Neural cell (in vitro differentiated cells): ENCODE results near the gene NBR1. TPM values are rescaled to one million over a fixed set of nuclear protein-coding genes. Genes with fewer than 3 reads are reported as not detected.
"Not testable (repeated sequence)": the region's sequence is repeated elsewhere in the genome, so short reads cannot be mapped to it uniquely, and the experiment has no call there.

ENCODE experiments used
- H2AFZ ChIP-seq: fragments of 200-600, 300-800 bp; sonication (generic), shearing (Covaris generic); 2 replicates; pipeline ENCODE4 v1.6.0; 2014; ENCODE audit warnings: low read depth, mild to moderate bottlenecking, antibody characterized with exemption, low read length, moderate library complexity
- H3F3A ChIP-seq: fragments of 200-600 bp; shearing (Covaris generic); 2 replicates; pipeline ENCODE4 v1.6.1; 2016; ENCODE audit warnings: mild to moderate bottlenecking, moderate library complexity, mixed read lengths, antibody characterized with exemption, low read length; ENCODE audit not compliant: insufficient read depth, poor library complexity, severe bottlenecking
- H3K27ac ChIP-seq: fragments of 200-600, 300-800 bp; sonication (generic), shearing (Covaris generic); 2 replicates; pipeline ENCODE4 v1.5.1; 2014; ENCODE audit warnings: mild to moderate bottlenecking, low read length, moderate library complexity
- H3K27me3 ChIP-seq: fragments of 300-800, 200-600 bp; sonication (generic), shearing (Covaris generic); 2 replicates; pipeline ENCODE4 v1.6.0; 2014; ENCODE audit warnings: mild to moderate bottlenecking, low read depth, low read length, moderate library complexity; ENCODE audit not compliant: insufficient read depth
- H3K36me3 ChIP-seq: fragments of 300-800, 200-600 bp; sonication (generic), shearing (Covaris generic); 2 replicates; pipeline ENCODE4 v1.5.1; 2014; ENCODE audit warnings: mild to moderate bottlenecking, antibody characterized with exemption, low read length, moderate library complexity; ENCODE audit not compliant: insufficient read depth
- H3K4me2 ChIP-seq: fragments of 300-800, 200-600 bp; sonication (generic), shearing (Covaris generic); 2 replicates; pipeline ENCODE4 v1.6.0; 2014; ENCODE audit warnings: mild to moderate bottlenecking, low read length
- H3K4me3 ChIP-seq: fragments of 300-800, 200-600 bp; sonication (generic), shearing (Covaris generic); 2 replicates; pipeline ENCODE4 v1.5.1; 2014; ENCODE audit warnings: mild to moderate bottlenecking, low read length, moderate library complexity
- H3K79me2 ChIP-seq: fragments of 200-600 bp; shearing (Covaris generic); replicated peaks from 2 replicates; pipeline ENCODE4 v1.6.0; 2014; ENCODE audit warnings: mild to moderate bottlenecking, low read length, moderate library complexity; ENCODE audit not compliant: insufficient read depth
- H3K9ac ChIP-seq: fragments of 300-800, 200-600 bp; sonication (generic), shearing (Covaris generic); 2 replicates; pipeline ENCODE4 v1.6.1; 2016; ENCODE audit warnings: mild to moderate bottlenecking, low read length, mixed read lengths
- H3K9me2 ChIP-seq: fragments of 200-600 bp; shearing (Covaris generic); 2 replicates; pipeline ENCODE4 v1.6.1; 2016; ENCODE audit warnings: mild to moderate bottlenecking, low read length, mixed read lengths; ENCODE audit not compliant: insufficient read depth
- H3K9me3 ChIP-seq: fragments of 200-600, 300-800 bp; sonication (generic), shearing (Covaris generic); 2 replicates; pipeline ENCODE4 v1.6.1; 2016; ENCODE audit warnings: mild to moderate bottlenecking, mixed run types, low read length, moderate library complexity, mixed read lengths
- H4K20me1 ChIP-seq: fragments of 200-600 bp; shearing (Covaris generic); 2 replicates; pipeline ENCODE4 v1.6.1; 2016; ENCODE audit warnings: mild to moderate bottlenecking, mixed run types; ENCODE audit not compliant: insufficient read depth
- CTCF ChIP-seq: fragments of 450-650 bp; IDR thresholded peaks from 2 replicates; pipeline ENCODE4 v1.5.1; 2014; ENCODE audit warnings: antibody characterized with exemption, mild to moderate bottlenecking, moderate library complexity; ENCODE audit not compliant: poor library complexity, severe bottlenecking
- EP300 ChIP-seq: fragments of 450-650 bp; conservative IDR thresholded peaks from 2 replicates; pipeline ENCODE4 v1.6.1; 2014; ENCODE audit warnings: antibody characterized with exemption, mild to moderate bottlenecking, moderate library complexity; ENCODE audit not compliant: poor library complexity, severe bottlenecking
- EZH2 ChIP-seq: fragments of 200-600, 300-800 bp; shearing (Covaris generic), sonication (generic); IDR thresholded peaks from 2 replicates; pipeline ENCODE4 v1.6.1; 2014; ENCODE audit warnings: antibody characterized with exemption, low read length, borderline replicate concordance, mild to moderate bottlenecking; ENCODE audit not compliant: insufficient read depth, poor library complexity, severe bottlenecking
- MXI1 ChIP-seq: fragments of 450-650 bp; conservative IDR thresholded peaks from 2 replicates; pipeline ENCODE4 v1.6.1; 2014; ENCODE audit warnings: antibody characterized with exemption, mild to moderate bottlenecking; ENCODE audit not compliant: poor library complexity, severe bottlenecking
- POLR2AphosphoS5 ChIP-seq: IDR thresholded peaks from 2 replicates; pipeline ENCODE4 v1.6.1; 2012
- RAD21 ChIP-seq: fragments of 450-650 bp; conservative IDR thresholded peaks from 2 replicates; pipeline ENCODE4 v1.6.1; 2014; ENCODE audit warnings: antibody characterized with exemption, mild to moderate bottlenecking, moderate library complexity
- REST ChIP-seq: IDR thresholded peaks from 2 replicates; pipeline ENCODE4 v1.6.1; 2012; ENCODE audit warnings: borderline replicate concordance
- SMC3 ChIP-seq: fragments of 450-650 bp; conservative IDR thresholded peaks from 2 replicates; pipeline ENCODE4 v1.6.1; 2014; ENCODE audit warnings: antibody characterized with exemption, mild to moderate bottlenecking, moderate library complexity; ENCODE audit not compliant: poor library complexity
- TAF1 ChIP-seq: IDR thresholded peaks from 2 replicates; pipeline ENCODE4 v1.6.1; 2012; ENCODE audit warnings: low read depth
- polyA plus RNA-seq: library from polyadenylated mRNA; depleted of rRNA; stranded (reverse); fragments of >200 nt; gene quantifications from 2 replicates; pipeline ENCODE4 v1.2.3, GENCODE V29; 2014

NBR1 gene
- polyA plus RNA-seq, 1 donor from 2014 or later, result 62.4 TPM

GRCh38 chr17:43226393-43226792 lies 55.4 kb downstream of the NBR1 start:
- Histone ChIP-seq H3K9me3 (no peaks in the 10 kb centered on the region), H3K9me2 (no peaks in the 10 kb centered on the region), H3K9ac (no peak overlapping the region), H3K79me2 (no peaks in the 10 kb centered on the region), H2AFZ (no peak overlapping the region), H3K4me2 (no peak overlapping the region), H3K27ac (no peak overlapping the region), H3K36me3 (no peaks in the 10 kb centered on the region), H4K20me1 (no peaks in the 10 kb centered on the region), H3K27me3 (no peaks in the 10 kb centered on the region), H3F3A (no peaks in the 10 kb centered on the region), H3K4me3 (no peak overlapping the region)
- no peak for TF ChIP-seq EZH2
- no peak for TF ChIP-seq REST
- TF ChIP-seq POLR2AphosphoS5, result no peak
- no peak for TF ChIP-seq CTCF
- no peak for TF ChIP-seq RAD21
- TF ChIP-seq MXI1, result no peak
- TF ChIP-seq TAF1, result no peak
- no peak for TF ChIP-seq SMC3
- TF ChIP-seq EP300, result no peak

- H3K36me3 ChIP-seq, H3K79me2 ChIP-seq, H3F3A ChIP-seq, H3K27ac ChIP-seq, H3K27me3 ChIP-seq, H3K9me3 ChIP-seq, H3K4me2 ChIP-seq, H3K4me3 ChIP-seq, H4K20me1 ChIP-seq, H3K9me2 ChIP-seq, H3K9ac ChIP-seq, H2AFZ ChIP-seq: not testable (repeated sequence)
Measured at GRCh38 chr17:43228020-43228782, 57.2 kb downstream of the NBR1 start, which contains the start of gene CCDC200. Gene CCDC200, minus strand, starts transcription at chr17:43228623. Its CDS starts 69 bp downstream, at chr17:43228554.

GRCh38 chr17:43231205-43232020 lies 60.4 kb downstream of the NBR1 start:
- H3K9ac ChIP-seq, H3K4me2 ChIP-seq: not testable (repeated sequence)

GRCh38 chr17:43232021-43232699 lies 61.1 kb downstream of the NBR1 start:
- H3K9ac ChIP-seq, H3K79me2 ChIP-seq, H3K9me3 ChIP-seq, H3K27ac ChIP-seq, H3K4me3 ChIP-seq, H2AFZ ChIP-seq, H3F3A ChIP-seq, H3K9me2 ChIP-seq, H3K4me2 ChIP-seq, H3K27me3 ChIP-seq, H4K20me1 ChIP-seq, H3K36me3 ChIP-seq: not testable (repeated sequence)

More at GRCh38 chr17:43231205-43232020, 60.4 kb downstream of the NBR1 start:
- H3K36me3 ChIP-seq, H3K9me2 ChIP-seq, H3K27me3 ChIP-seq, H3K4me3 ChIP-seq, H2AFZ ChIP-seq, H4K20me1 ChIP-seq, H3K27ac ChIP-seq, H3K9me3 ChIP-seq, H3F3A ChIP-seq, H3K79me2 ChIP-seq: not testable (repeated sequence)
